BLaER1 (cell line): ENCODE data around the gene MPDZ.

ENCODE experiments used
- H3K27ac ChIP-seq: shearing (Covaris generic); formaldehyde crosslinking; 2 replicates; pipeline ENCODE4 v1.8.1; 2022
- H3K27me3 ChIP-seq: shearing (Covaris generic); formaldehyde crosslinking; 2 replicates; pipeline ENCODE4 v1.8.1; 2022
- H3K36me3 ChIP-seq: shearing (Covaris generic); formaldehyde crosslinking; 2 replicates; pipeline ENCODE4 v1.8.1; 2022
- H3K4me1 ChIP-seq: shearing (Covaris generic); formaldehyde crosslinking; 2 replicates; pipeline ENCODE4 v1.8.1; 2022
- H3K4me2 ChIP-seq: shearing (Covaris generic); formaldehyde crosslinking; 2 replicates; pipeline ENCODE4 v1.8.1; 2022
- H3K4me3 ChIP-seq: shearing (Covaris generic); formaldehyde crosslinking; 2 replicates; pipeline ENCODE4 v1.8.1; 2022
- H3K9ac ChIP-seq: shearing (Covaris generic); formaldehyde crosslinking; 2 replicates; pipeline ENCODE4 v1.8.1; 2022
- H3K9me3 ChIP-seq: shearing (Covaris generic); formaldehyde crosslinking; 2 replicates; pipeline ENCODE4 v1.8.1; 2022
- H4K20me1 ChIP-seq: shearing (Covaris generic); formaldehyde crosslinking; 2 replicates; pipeline ENCODE4 v1.8.1; 2022
- Cebpa-rat ChIP-seq: shearing (Covaris generic); IDR thresholded peaks from 2 replicates; pipeline ENCODE4 v1.8.1; 2022

Gene MPDZ

DNA sequence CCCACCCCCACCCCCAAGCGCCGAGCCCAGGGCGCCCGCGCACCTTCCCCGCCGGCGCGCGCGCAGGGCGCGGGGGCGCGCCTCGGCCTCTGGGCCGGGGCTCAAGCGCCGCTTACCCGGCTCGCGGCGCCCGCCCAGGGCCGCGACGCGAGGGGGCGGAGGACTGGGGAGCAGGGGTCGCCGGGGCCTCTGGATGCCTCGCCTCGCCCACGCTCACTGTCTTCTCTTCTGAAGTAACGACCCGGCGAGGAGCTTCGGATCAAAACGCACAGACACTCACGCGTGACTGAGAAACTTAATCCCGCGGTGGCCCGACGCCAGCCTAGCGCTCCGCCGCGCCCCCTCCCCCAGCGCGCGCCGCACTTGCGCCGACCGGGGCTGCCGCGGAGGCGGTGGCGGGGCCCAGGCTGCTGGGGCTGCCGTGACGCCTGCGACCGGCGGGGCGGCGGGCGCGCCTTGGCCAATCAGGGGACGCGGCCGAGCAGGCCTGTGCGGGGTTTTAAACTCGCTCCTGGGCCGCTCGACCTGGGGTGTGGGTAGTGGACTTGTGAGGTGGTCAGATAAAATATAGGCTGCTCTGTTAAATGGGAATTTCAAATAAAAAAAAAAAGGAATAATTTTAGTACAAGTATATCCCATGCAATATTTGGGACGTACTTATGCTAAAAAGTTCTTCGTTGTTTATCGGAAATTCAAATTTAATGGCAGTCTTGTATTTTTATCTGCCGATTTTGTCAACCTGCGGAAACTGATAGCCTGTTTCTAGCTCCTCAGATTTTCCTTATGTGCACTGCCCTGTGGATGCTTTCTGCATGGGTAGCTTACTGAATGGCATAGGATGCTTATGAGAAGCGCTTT lies at the start of gene MPDZ:
TSS of gene MPDZ (minus strand) at position 409 of the 858 bp plus-strand sequence. CDS start 29,377 bp downstream, outside the sequence.
- no peak within 1 kb of the TSS for H3K4me2 ChIP-seq
- H3K9ac ChIP-seq, result no peak within 1 kb of the TSS
- no peak within 1 kb of the TSS for H3K4me3 ChIP-seq
- H3K4me1 ChIP-seq, result no peaks in the 10 kb centered on the region
- TF ChIP-seq Cebpa-rat, result no peak
- no peaks in the 10 kb centered on the region for H3K36me3 ChIP-seq
- no peaks in the 10 kb centered on the region for H4K20me1 ChIP-seq
- peaks cover 21% of the 10 kb centered on the region for H3K9me3 ChIP-seq
- H3K27me3 ChIP-seq, result no peaks in the 10 kb centered on the region
- H3K27ac ChIP-seq, result no peak within 1 kb of the TSS

- Histone ChIP-seq H3K4me2 (no peak overlapping the region), H3K4me1 (no peaks in the 10 kb centered on the region), H3K9me3 (no peaks in the 10 kb centered on the region), H3K27me3 (no peaks in the 10 kb centered on the region), H3K9ac (no peak overlapping the region), H4K20me1 (no peaks in the 10 kb centered on the region), H3K27ac (no peak overlapping the region), H3K4me3 (no peak overlapping the region), H3K36me3 (no peaks in the 10 kb centered on the region)
- TF ChIP-seq Cebpa-rat, result no peak
Measured at GRCh38 chr9:13324988-13325387, 45.5 kb upstream of the MPDZ start.

DNA sequence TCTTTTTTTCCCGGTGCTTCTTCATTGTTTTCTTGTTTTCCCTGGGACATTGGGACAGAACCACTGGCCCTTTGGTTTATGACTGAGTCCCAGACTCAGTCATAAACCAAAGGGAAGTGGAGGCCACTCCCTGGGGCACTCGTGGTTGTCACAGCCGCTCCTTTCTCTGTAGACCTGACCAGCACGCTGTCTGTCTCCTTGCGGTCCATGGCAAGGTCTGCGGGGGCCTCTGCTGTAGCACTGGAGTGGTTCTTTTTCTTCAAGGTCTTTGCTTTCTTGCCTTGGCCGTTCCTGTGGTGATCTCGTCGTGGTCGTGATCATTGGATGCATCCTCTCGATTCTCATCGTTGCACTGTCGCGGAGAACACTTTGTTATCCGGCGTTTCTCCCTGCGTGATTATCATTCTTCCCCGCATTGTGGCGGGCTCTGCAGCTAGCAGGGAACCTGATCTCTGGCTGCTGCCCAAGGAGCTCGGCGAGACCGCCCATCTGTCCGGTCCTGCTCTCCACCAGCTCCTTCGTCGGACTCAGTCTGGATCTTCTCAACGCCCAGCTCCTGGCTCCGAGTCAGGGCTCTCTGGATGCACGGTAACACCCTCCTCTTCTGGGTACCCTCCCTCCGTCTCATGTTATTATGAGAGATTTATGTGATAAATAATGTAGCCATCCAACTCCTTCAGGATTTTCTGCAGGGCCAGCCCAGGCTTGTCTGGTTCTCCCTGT lies 43.5 kb upstream of the MPDZ start:
- H3K4me3 ChIP-seq, result no peak overlapping the region
- H3K9me3 ChIP-seq, result peaks cover 2% of the 10 kb centered on the region; the same call in 1 of the 2 replicates
- no peak overlapping the region for H3K9ac ChIP-seq
- H3K27ac ChIP-seq, result no peak overlapping the region
- H3K27me3 ChIP-seq, result no peaks in the 10 kb centered on the region
- no peaks in the 10 kb centered on the region for H4K20me1 ChIP-seq
- H3K4me2 ChIP-seq, result no peak overlapping the region
- no peaks in the 10 kb centered on the region for H3K36me3 ChIP-seq
- H3K4me1 ChIP-seq, result no peaks in the 10 kb centered on the region
- no peak for TF ChIP-seq Cebpa-rat

GRCh38 chr9:13318027-13318426 lies 38.5 kb upstream of the MPDZ start:
- Histone ChIP-seq H4K20me1 (no peaks in the 10 kb centered on the region), H3K4me1 (no peaks in the 10 kb centered on the region), H3K4me3 (no peak overlapping the region), H3K36me3 (no peaks in the 10 kb centered on the region), H3K4me2 (no peak overlapping the region), H3K27ac (no peak overlapping the region), H3K9ac (no peak overlapping the region), H3K27me3 (no peaks in the 10 kb centered on the region), H3K9me3 (peaks cover 7% of the 10 kb centered on the region; the same call in 1 of the 2 replicates)
- no peak for TF ChIP-seq Cebpa-rat

DNA sequence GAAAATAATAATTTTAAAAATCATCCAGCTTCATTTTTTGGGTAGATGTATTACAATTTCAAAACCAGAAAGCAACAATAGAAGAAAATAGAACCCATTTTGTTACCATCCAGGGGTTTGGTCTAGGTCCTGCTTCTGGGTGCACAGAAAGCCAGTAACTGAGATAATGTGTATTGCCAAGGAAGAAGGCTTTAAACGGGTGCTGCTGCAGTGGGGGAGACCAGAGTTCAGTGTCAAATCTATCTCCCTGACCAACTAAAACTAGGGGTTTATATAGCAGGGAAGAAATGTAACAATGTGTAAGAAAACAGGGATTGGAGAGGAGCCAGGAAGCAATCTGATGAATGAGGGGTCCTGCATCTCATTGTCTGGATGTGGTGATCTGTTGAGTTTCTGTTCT lies 17.5 kb upstream of the MPDZ start:
- TF ChIP-seq Cebpa-rat, result no peak
- Histone ChIP-seq H3K27me3 (no peaks in the 10 kb centered on the region), H3K27ac (no peak overlapping the region), H3K36me3 (no peaks in the 10 kb centered on the region), H3K9ac (no peak overlapping the region), H3K4me3 (no peak overlapping the region), H3K4me2 (no peak overlapping the region), H3K4me1 (no peaks in the 10 kb centered on the region), H3K9me3 (peaks cover 3% of the 10 kb centered on the region; the same call in 1 of the 2 replicates), H4K20me1 (no peaks in the 10 kb centered on the region)

DNA sequence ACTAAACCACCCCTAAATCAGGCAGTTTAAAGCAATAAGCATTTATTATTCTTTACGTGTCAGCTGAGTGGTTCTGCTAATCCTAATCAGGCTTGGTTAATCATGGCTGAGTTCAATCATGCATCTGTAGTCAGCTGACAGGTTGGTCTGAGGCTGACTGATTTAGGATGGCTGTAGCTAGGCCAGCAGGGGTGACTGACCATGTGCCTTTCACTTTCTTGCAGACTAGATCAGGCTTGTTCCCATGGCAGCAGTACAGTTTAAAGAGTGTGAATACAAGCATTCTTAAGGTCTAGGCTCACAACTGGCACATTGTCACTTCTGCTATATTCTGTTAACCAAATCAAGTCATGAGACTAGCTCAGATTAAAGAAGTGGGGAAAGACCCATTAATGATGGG lies 16.1 kb upstream of the MPDZ start:
- Histone ChIP-seq H3K27ac (no peak overlapping the region), H3K9me3 (peaks cover 3% of the 10 kb centered on the region; the same call in 1 of the 2 replicates), H3K9ac (no peak overlapping the region), H3K27me3 (no peaks in the 10 kb centered on the region), H3K4me1 (no peaks in the 10 kb centered on the region), H3K4me3 (no peak overlapping the region), H3K4me2 (no peak overlapping the region), H3K36me3 (no peaks in the 10 kb centered on the region), H4K20me1 (no peaks in the 10 kb centered on the region)
- no peak for TF ChIP-seq Cebpa-rat

GRCh38 chr9:13292782-13293181 lies 13.3 kb upstream of the MPDZ start:
- Histone ChIP-seq H3K4me1 (no peaks in the 10 kb centered on the region), H3K9me3 (peaks cover 3% of the 10 kb centered on the region; the same call in 1 of the 2 replicates), H3K9ac (no peak overlapping the region), H4K20me1 (no peaks in the 10 kb centered on the region), H3K27me3 (no peaks in the 10 kb centered on the region), H3K4me2 (no peak overlapping the region), H3K4me3 (no peak overlapping the region), H3K27ac (no peak overlapping the region), H3K36me3 (no peaks in the 10 kb centered on the region)
- TF ChIP-seq Cebpa-rat, result no peak

GRCh38 chr9:13292158-13292557 lies 12.7 kb upstream of the MPDZ start:
- Histone ChIP-seq H3K36me3 (no peaks in the 10 kb centered on the region), H3K4me3 (no peak overlapping the region), H3K27ac (no peak overlapping the region), H3K27me3 (no peaks in the 10 kb centered on the region), H3K4me1 (no peaks in the 10 kb centered on the region), H4K20me1 (no peaks in the 10 kb centered on the region), H3K9ac (no peak overlapping the region), H3K9me3 (peaks cover 3% of the 10 kb centered on the region; the same call in 1 of the 2 replicates), H3K4me2 (no peak overlapping the region)
- TF ChIP-seq Cebpa-rat, result no peak

DNA sequence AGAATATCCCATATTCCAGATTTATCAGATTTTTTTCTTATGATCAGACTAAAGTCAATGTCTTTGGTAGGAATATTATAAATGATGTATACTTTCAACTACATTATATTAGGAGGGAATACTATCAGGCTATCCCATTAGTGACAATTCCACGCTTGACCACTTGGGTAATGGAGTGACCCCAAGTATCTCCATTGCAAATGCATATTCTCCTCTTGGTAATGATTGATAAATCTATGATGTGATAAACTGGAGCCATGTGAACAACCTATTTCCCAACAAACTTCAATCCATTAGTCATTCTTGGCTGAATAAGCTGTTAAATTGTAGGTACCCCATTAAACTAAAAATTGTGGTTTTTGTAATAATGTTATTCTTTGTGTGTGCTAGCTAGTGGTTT lies 12.2 kb upstream of the MPDZ start:
- TF ChIP-seq Cebpa-rat, result no peak
- no peak overlapping the region for H3K9ac ChIP-seq
- no peaks in the 10 kb centered on the region for H4K20me1 ChIP-seq

GRCh38 chr9:13284011-13284410 lies 4.5 kb upstream of the MPDZ start:
- no peak overlapping the region for H3K4me3 ChIP-seq
- H3K9ac ChIP-seq, result no peak overlapping the region
- no peaks in the 10 kb centered on the region for H3K4me1 ChIP-seq
- no peaks in the 10 kb centered on the region for H3K36me3 ChIP-seq
- H3K4me2 ChIP-seq, result no peak overlapping the region
- TF ChIP-seq Cebpa-rat, result no peak
- no peaks in the 10 kb centered on the region for H4K20me1 ChIP-seq
- H3K27me3 ChIP-seq, result no peaks in the 10 kb centered on the region
- H3K9me3 ChIP-seq, result peaks cover 5% of the 10 kb centered on the region
- no peak overlapping the region for H3K27ac ChIP-seq

More for the DNA sequence above, 12.2 kb upstream of the MPDZ start:
- Histone ChIP-seq H3K4me2 (no peak overlapping the region), H3K4me3 (no peak overlapping the region), H3K9me3 (no peaks in the 10 kb centered on the region), H3K36me3 (no peaks in the 10 kb centered on the region), H3K27ac (no peak overlapping the region), H3K27me3 (no peaks in the 10 kb centered on the region), H3K4me1 (no peaks in the 10 kb centered on the region)
